ENCODE results near the gene ENTHD1.

- TF ChIP-seq POLR2AphosphoS5 (IDR thresholded peaks at IDR 0.05; ENCODE audit: insufficient read depth, low read depth, low read length), result no peak
- TF ChIP-seq CTCF (IDR thresholded peaks at IDR 0.05; ENCODE audit: extremely low read depth in 1 of 2, insufficient read depth in 1 of 2, low read depth in 1 of 2, low read length in 2 of 2), result no peak
Observed at GRCh38 chr22:39699631-39700360, 193.8 kb downstream of the ENTHD1 start.
